Kidney (tissue), 14 donors: ENCODE measurements around the gene UBA52. TPM values are rescaled to one million over a fixed set of nuclear protein-coding genes. Genes with fewer than 3 reads are reported as not detected.

Experiments used
- DNase-seq, 5 donors: peaks; one replicate each; pipeline ENCODE4 v3.0.0-alpha.2; 2013 to 2020
- FAIRE-seq: peaks from 2 replicates; lab custom pipeline; 2012; peaks lifted over from hg19 to GRCh38; lab: Jason Lieb, UNC
- H3K27ac ChIP-seq, 2 donors: one replicate each; pipeline ENCODE4 v1.7.0; 2013; ENCODE audit warnings: low read depth in 2 of 2, low read length in 2 of 2, inconsistent platforms in 1 of 2
- H3K27me3 ChIP-seq: one replicate; pipeline ENCODE4 v1.7.1; 2013; ENCODE audit warnings: low read length, inconsistent platforms; ENCODE audit not compliant: control insufficient read depth, insufficient read depth
- H3K36me3 ChIP-seq, 3 donors: one replicate each; pipeline versions ENCODE4 v1.7.0 to v1.7.1; 2013; ENCODE audit warnings: low read length in 3 of 3, control low read depth in 1 of 3, inconsistent platforms in 1 of 3; ENCODE audit not compliant: insufficient read depth in 3 of 3, control insufficient read depth in 2 of 3
- H3K4me1 ChIP-seq, 3 donors: one replicate each; pipeline versions ENCODE4 v1.7.0 to v1.7.1; 2013; ENCODE audit warnings: low read length in 3 of 3, inconsistent platforms in 1 of 3, low read depth in 1 of 3; ENCODE audit not compliant: control insufficient read depth in 2 of 3, insufficient read depth in 2 of 3
- H3K4me3 ChIP-seq, 3 donors: one replicate each; pipeline versions ENCODE4 v1.7.0 to v1.8.1; 2013; ENCODE audit warnings: low read length in 3 of 3, control low read depth in 1 of 3, inconsistent platforms in 1 of 3
- H3K9ac ChIP-seq, 3 donors: one replicate each; pipeline versions ENCODE4 v1.7.0 to v1.7.1; 2013; ENCODE audit warnings: low read length in 3 of 3, control low read depth in 1 of 3, inconsistent platforms in 1 of 3
- H3K9me3 ChIP-seq, 3 donors: one replicate each; pipeline versions ENCODE4 v1.7.0 to v1.7.1; 2013; ENCODE audit warnings: low read length in 3 of 3, control low read depth in 1 of 3, inconsistent platforms in 1 of 3; ENCODE audit not compliant: control insufficient read depth in 2 of 3, insufficient read depth in 1 of 3
- CTCF ChIP-seq: IDR thresholded peaks from 3 replicates; pipeline ENCODE4 v1.5.1; 2012; ENCODE audit warnings: mild to moderate bottlenecking, moderate library complexity, borderline replicate concordance; ENCODE audit not compliant: insufficient read depth; ENCODE audit errors: extremely low read depth
- intact Hi-C: fragments of 100-400 bp; cut with DNase I; formaldehyde crosslinking; loops from one replicate; pipeline ENCODE4 v1.11.1; 2022
- polyA plus RNA-seq: library from polyadenylated mRNA; stranded (reverse); fragments of 350-450 nt; fragmentation: Illumina TruSeq; extraction: RNeasy Lipid Tissue Mini Kit (QIAGEN cat#74804); gene quantifications from one replicate; pipeline ENCODE4 v1.2.3, GENCODE V29; 2014; ENCODE audit warnings: low read depth, low replicate concordance; ENCODE audit not compliant: insufficient read depth
- total RNA-seq: library from RNA; stranded (reverse); fragmentation: NEBNext Ultra II Directional; extraction: Animal tissue kit (Norgen Biotek cat#: 25700); gene quantifications from one replicate; pipeline ENCODE4 v1.2.1, GENCODE V29; 2021
- donor health status: control.
- donor health status: control.
- donor health status: control.
- donor health status: control.
- donor health status: control.
- donor health status: DM: yes; HTN: yes; CAD: no.
- donor health status: Normal renal cell carcinoma (clear cell type).

The UBA52 gene
- total and polyA plus RNA-seq, 2 donors from 2014 or later, result 828 to 1,481 TPM

GRCh38 chr19:18608805-18609716 lies 37.4 kb downstream of the UBA52 start:
- Histone ChIP-seq H3K4me1 (peaks cover 0 to 11% (median 0%) of the 10 kb centered on the region in 3 donors), H3K9me3 (no peaks in the 10 kb centered on the region), H3K4me3 (no peak overlapping the region), H3K36me3 (no peaks in the 10 kb centered on the region), H3K9ac (no peak overlapping the region), H3K27me3 (peaks cover 39% of the 10 kb centered on the region), H3K27ac (no peak overlapping the region)
- intact Hi-C loops, result no loop called here
- DNase-seq (no peak), FAIRE-seq (no peak)
- no peak for TF ChIP-seq CTCF

DNA sequence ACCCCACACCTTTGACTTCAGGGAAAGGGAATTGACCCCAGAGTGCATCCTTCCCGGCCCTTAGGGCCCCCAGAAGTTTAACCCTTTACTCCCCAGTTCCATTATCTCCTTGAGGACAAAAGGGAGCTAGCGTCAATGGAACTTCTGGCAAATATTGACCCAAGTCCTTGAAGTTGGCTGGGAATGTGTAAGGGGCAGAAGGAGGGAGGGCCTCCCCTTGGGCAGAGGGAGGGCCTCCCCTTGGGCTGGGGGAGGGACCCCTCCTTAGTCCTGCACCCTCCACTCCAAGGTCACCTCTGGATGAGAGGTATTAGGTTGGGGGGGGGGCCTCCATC lies 38.0 kb downstream of the UBA52 start:
- DNase-seq, result no peak
- H3K9me3 ChIP-seq, result no peaks in the 10 kb centered on the region
- H3K9ac ChIP-seq, result no peak overlapping the region
- no peaks in the 10 kb centered on the region for H3K36me3 ChIP-seq
- intact Hi-C loops, result no loop called here
- H3K4me1 ChIP-seq, result peaks cover 0 to 11% (median 0%) of the 10 kb centered on the region in 3 donors
- FAIRE-seq, result no peak
- TF ChIP-seq CTCF, result no peak
- H3K4me3 ChIP-seq, result no peak overlapping the region
- peaks cover 37% of the 10 kb centered on the region for H3K27me3 ChIP-seq
- H3K27ac ChIP-seq, result no peak overlapping the region

GRCh38 chr19:18610245-18610555 lies 38.5 kb downstream of the UBA52 start:
- no peak overlapping the region for H3K4me3 ChIP-seq
- FAIRE-seq, result no peak
- intact Hi-C loops, result no loop called here
- no peak overlapping the region for H3K27ac ChIP-seq
- H3K36me3 ChIP-seq, result no peaks in the 10 kb centered on the region
- peaks cover 0 to 11% (median 0%) of the 10 kb centered on the region in 3 donors for H3K4me1 ChIP-seq
- H3K9me3 ChIP-seq, result no peaks in the 10 kb centered on the region
- DNase-seq, result no peak
- peaks cover 37% of the 10 kb centered on the region for H3K27me3 ChIP-seq
- no peak overlapping the region for H3K9ac ChIP-seq
- TF ChIP-seq CTCF, result no peak
